GM19372 (cell line): ENCODE measurements around the gene BOK.

ENCODE experiments used
- ATAC-seq: cut with Tn5 transposase; IDR thresholded peaks from one replicate; pipeline ENCODE4 v1.9.1; 2021; ENCODE audit warnings: mild to moderate bottlenecking, low read depth, moderate library complexity; ENCODE audit not compliant: unreplicated experiment

Gene BOK

DNA sequence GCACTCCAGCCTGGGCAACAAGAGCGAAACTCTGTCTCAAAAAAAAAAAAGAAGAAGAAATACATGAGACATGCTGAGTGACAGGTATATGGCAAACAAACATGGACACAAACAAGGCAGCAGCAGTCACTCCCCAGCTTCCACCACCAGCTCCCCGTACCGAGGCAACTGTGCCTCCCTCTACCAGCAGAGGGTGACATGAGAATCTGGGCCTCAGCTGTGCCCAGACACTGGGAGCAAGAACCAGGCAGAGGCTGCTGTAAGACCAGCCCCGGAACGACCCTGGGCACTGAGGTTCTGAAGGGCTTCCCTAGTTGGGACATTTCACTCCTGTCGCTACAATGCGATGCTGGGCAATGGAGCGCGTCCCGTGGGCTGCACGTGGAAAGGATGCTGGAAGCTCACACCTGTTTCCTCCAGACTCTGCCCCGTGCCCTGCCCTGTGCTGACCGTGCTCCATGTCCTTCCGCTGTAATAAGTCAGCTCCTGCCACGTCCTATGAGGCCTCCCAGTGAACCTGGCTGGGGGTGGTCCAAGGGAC lies 37.1 kb downstream of the BOK start:
- ATAC-seq = no peak

DNA sequence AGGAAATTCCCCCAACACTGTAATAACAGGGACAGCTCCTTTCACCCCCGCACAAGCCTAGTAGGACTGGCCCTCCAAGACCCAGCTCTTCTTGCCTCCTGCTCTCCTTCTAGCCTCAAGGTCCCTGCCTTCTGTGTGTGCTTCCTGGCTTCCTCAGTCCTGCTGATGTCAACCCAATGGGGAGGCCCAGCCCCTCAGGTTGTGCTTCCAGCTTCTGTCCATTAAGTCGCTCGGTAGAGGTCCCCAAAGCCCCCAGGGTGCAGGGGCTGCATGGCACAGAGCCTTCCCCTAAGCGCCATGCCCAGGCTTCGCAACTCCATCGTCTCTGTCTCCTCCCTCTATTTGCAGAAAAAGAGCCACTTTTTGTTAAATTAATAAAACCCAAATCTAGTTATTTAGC lies 39.0 kb downstream of the BOK start:
- ATAC-seq = no peak

DNA sequence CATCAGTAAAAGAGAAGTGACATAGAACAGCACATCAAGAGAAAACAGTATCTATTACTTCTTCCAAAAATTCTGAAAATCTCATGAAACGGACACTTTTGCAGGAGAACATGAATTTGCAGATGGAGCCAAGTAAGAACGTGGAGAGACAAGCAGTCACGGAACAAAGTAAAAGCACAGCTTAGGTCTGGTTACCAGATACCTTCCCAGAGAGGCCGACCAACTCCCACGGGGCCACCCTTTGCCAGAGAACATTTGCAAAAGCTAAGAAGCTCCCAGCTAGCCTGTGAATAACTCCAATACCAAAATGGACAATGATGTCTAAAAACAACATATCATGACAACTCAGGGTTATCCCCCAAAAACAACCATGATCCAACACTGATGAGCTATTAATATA lies 39.5 kb downstream of the BOK start:
- no peak for ATAC-seq

DNA sequence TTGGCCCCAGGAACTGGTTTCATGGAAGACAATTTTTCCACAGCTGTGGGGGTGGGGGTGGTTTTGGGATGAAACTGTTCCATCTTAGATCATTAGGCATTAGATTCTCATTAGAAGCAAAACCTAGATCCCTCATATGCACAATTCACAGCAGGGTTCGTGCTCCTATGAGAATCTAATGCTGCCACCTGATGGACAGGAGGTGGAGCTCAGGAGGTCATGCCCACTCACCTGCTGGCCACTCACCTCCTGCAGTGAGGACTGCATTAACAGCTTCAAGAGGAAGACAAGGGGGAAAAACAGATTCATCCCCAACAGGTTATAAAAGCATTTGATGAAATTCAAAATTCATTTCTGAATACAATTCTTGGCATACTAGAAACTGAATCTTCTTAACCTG lies 39.9 kb downstream of the BOK start:
- ATAC-seq = no peak

DNA sequence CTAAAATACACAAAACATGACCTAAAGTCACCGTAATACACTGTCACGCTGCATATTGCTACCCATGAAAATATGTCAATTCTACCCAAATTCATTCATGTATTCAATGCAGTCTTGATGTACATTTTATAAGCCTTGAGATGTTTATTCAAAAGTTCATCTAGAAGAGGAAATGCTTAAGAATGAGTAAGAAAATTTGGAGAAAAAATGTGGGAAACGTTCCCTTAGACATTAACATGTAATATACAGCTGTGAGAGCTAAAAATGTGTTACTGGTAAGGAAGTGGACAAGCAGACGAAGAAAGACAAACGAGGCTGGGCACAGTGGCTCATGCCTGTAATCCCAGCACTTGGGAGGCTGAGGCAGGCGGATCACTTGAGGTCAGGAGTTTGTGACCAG lies 41.1 kb downstream of the BOK start:
- no peak for ATAC-seq

DNA sequence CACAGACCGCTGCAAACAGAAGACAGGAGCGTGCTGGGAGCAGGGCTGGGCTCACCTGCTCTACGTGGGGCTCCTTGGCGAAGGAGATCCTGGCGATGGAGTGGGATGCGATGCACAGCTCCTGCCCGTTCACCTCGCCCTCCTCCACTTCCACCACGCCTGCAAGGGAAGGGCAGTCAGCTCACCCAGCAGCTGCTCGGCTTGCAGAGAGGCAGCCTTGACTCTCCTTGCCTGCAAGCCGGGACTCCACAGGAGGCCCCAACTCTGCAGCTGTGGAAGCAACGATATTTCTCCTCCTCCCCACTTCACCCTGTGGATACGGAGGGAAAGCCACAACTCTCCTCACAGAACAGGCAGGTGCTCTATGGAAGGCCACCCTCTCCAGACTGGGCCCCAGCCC lies 43.3 kb downstream of the BOK start:
- no peak for ATAC-seq

DNA sequence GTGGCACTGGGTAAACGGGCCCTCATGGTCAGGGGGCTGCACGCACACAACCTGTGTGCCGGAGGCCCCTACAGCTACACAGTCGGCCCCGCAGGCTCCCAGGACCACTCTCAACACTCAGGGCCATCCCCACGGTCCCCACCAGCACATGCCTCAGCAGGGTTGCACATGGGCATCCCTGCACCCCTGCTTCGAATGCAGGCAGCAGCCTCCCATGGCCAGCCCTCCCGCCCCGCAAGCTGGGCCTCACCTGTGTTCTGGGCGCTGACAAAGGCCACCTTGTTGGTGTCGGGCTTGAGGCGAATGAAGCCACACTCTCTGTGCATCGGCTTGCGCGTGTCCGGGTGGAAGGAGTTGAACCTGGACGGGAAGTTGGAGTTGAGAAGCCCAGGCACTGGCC lies 44.2 kb downstream of the BOK start:
- ATAC-seq = no peak

DNA sequence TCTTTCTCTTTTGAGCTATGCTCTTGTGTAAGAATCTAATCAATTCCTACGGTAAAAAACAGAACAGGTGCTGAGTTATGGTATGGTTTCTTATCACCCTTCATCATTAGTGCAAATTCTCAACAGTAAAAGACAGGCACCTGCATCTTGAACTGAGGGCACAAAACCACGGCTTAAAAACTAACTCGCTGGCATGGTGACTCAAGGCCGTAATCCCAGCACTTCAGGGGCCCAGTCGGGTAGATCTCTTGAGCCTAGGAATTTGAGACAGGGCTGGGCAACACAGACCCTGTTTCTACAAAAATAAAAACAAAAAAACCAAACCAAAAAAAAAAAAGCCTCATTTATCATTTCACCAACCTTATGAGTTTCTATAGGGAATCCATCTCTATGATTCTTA lies 45.1 kb downstream of the BOK start:
- no peak for ATAC-seq

DNA sequence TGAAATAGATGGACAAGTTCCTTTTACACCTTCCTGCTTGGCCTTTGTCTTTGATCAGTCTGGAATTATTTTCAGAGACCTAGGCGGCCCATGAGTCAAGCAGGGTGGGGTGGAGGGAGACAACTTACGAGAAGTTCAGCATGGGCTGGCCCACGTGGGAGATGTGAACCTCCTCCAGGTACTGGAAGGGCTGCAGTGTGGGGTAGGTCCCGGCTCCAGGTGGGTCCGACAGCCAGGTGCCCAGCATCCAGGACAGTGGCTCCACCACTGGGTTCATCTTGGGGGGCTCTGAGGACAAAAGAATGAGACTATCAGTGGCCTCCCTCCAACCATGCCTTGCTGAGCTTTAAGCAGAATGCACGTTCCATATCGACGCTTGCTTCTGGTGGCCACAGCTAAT lies 47.6 kb downstream of the BOK start:
- no peak for ATAC-seq

DNA sequence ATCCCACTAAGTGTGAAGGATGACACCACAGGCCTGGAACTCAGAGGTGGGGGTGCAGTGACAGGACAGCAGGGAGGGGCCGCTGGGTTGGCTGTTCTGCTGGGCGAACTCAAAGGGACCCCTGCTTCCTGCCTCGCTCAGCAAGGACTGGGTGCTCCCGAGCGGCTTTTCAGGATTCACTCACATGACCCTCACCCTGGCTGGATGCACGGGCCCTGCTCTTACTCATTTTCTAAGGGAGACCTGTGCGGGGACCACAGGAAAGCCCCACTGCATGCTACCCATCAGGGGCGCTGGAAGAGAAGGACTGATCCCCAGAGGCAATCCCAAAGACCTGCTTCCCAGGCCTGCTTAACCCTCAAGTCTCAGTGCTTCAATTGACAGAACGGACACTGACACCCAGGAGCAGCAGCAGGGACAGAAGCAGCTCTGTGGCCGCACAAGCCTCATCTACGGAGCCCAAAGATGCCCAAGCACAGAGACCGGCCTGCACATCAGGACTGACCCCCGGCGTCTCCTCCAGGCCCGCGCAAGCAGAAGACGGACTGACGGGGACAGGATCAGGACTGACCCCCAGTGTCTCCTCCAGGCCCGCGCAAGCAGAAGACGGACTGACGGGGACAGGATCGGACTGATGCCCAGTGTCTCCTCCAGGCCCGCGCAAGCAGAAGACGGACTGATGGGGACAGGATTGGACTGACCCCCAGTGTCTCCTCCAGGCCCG lies 48.8 kb downstream of the BOK start:
- no peak for ATAC-seq

DNA sequence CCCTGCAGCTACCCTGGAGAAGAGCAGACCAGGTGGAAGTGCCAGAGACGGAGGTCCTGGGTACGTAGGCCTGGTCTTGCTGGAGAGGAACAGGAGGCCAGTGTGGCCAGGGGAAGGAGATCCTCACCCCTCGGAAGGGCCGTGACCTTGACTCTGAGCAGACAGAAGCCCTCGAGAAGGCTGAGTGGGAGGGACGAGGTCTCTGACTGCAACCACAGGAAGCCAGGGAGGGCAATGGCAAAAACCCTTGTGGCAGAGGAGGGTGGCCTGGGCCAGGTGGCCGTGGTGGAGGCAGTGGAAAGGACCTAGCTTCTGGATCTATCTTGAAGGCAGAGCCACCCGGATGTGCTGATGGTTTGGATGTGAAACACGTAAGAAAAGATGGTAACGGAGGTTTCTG lies 50.3 kb downstream of the BOK start:
- ATAC-seq = no peak

DNA sequence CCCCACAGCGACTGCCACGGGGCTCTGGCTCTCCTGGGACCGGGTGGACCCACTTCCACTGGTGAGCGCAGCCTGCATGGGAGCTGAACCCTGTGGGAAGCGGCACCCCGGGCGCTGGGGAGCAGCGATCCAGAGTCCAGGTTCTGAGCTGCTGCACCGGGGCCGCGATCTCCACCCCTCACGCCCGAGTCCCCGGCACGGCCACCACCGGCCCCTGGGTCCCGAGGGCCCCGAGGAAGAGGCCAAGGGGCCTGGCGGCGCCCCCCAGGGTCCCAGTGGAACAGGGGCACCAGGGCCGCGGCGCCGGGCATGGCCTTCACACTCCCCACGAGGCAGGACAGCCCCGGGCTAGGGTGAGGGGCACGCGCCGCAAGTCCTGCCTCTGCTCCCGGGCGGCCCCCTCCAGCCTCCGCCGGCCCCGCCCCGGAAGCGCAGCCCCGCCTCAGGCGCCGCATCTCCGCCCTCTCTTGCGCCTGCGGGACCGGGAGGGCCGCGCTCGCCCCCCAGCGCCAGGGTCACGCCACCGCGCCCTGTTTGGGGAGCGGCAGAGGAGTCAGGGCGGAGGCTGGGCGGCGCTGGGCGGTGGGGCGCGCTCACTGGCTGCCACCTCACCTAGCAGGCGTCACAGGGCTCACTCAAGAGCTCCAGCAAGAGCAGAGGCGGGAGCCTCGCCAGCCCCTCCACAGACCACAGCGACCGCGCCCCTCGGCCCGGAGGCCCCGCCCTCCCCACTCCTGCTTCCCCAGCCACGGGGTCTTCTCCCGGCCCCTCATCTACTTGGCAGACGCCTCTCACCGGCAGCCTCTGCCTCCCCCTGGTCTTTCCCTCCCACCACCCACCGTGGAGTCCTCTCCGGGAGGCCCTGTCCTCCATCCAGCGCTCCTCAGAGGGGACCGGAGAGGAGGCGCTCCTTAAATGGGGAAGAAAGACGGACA lies 51.6 kb downstream of the BOK start:
- peak; percentile 97 for ATAC-seq

DNA sequence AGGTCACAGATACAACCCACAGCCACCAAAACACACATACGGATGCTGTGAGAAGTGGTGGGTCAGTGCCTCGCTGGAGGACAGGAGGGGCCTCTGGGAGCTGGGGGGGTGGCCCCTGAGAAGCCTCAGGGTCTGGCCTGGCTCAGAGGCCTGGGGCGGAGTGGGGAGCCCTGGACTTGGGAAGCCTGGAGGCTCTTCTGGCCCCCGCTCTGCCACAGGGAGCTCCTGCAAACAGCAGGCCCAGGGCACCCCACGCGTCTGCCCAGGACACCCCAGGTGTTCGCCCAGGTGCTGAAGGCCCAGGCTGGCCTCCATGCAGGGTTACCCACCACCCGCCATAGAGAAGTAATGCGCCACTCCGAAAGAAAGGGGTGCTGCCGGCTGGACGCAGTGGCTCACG lies 52.5 kb downstream of the BOK start:
- ATAC-seq = no peak

DNA sequence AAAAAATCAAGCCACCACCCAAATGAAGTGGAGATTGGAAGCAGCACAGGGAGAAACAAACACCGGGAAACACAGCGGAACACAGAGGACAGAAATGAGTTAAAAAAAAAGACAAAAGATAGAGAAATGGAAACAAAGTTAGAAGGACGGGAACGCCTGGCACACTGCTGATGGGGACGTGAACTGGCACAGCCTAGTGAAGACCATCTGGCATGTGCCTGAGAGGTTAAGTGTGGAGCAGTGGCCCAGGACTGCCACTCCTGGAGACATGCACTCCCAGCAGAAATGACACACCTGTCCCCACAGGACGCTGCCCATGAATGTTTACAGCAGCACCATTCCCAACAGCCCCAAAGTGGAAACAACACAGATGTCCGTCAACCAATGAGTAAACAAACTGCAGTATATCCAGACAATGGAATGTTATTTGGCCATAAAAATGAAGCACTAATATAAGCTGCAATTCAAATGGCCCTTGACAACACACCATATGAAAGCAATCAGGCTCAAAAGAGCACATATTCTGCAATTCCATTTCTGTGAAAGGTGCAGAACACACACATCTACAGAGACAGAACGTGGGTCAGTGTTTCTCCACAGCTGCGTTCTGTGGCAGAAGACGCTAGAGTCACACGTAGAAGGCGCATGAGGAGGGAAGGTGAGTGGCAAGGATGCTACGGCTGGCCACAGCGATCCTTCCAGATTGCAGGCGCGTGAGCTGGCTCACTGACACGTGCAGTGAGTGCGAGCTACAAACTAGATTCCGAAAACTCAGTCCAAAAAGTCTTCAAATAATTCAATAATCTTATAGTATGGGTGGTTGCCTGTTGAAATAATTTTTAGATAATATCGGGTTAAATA lies 53.8 kb downstream of the BOK start:
- no peak for ATAC-seq

DNA sequence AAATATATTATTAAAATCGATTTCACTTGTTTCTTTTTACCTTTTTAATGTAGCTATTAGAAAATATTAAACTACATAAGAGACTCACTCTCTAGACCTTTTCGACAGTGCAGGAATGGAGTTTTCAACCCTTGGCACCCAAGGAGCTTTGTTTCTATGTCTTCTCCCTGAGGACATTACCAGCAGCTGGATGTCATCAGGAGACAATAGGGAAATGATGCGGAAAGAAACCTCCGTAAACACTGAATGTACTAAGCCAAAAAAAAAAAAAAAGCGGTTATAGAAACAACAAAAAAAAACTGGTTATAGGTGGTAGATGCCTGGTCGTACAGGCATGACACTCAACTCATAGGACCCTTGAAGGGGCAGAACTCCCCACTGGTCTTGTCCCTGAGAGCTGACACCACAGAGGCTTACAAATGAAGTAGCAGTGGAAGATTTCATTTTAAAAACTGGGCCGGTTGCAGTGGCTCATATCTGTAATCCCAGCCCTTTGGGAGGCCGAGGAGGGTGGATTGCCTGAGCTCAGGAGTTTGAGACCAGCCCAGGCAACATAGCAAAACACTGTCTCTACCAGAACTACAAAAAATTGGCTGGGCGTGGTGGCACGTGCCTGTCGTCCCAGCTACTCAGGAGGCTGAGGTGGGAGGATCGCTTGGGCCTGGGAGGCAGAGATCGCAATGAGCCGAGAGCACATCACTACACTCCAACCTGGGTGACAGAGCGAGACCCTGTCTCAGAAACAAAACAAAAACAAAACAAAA lies 54.7 kb downstream of the BOK start:
- ATAC-seq = no peak

DNA sequence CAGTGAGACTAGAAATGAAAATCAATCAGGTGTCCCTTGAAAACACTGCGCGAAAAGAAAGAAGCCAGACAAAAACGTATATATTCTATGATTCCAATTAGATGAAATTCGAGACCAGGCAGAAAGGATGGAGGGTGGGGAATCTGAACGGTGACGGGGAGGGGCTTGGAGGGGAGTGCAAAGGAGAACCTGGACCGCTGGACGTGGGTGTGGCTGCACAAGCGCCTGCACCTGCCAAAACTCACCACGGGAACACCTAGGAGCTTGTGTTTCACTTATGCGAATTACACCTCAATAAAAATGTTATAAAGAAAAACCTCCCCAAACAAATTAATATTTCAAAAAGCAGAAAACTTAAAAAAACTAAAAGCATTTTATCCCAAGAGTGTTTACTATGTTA lies 56.5 kb downstream of the BOK start:
- no peak for ATAC-seq

DNA sequence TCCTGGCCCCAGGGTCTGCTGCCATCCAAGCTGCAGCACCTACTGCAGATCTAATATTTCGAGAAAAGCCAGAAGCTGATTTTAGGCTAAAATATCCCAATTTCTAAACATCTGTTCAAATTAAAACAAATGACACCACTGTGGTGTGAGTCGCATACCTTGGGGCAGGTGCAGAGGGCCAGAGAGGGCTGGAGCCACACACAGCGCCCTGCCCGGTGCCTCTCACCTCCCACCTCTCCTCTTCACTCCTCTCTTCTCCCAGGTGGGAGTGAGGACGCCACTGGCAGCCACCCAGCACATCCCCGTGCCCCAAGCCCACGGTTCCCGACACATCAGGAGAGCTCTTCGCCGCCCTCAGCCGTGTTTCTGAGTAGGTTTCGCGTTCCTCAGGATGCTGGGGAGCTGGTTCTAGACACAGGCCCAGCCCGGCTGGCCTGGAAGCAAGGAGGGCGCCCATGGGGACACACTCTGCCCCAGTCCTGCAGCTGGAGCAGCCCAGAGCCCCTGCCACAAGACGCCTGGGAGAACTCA lies 57.0 kb downstream of the BOK start:
- no peak for ATAC-seq

DNA sequence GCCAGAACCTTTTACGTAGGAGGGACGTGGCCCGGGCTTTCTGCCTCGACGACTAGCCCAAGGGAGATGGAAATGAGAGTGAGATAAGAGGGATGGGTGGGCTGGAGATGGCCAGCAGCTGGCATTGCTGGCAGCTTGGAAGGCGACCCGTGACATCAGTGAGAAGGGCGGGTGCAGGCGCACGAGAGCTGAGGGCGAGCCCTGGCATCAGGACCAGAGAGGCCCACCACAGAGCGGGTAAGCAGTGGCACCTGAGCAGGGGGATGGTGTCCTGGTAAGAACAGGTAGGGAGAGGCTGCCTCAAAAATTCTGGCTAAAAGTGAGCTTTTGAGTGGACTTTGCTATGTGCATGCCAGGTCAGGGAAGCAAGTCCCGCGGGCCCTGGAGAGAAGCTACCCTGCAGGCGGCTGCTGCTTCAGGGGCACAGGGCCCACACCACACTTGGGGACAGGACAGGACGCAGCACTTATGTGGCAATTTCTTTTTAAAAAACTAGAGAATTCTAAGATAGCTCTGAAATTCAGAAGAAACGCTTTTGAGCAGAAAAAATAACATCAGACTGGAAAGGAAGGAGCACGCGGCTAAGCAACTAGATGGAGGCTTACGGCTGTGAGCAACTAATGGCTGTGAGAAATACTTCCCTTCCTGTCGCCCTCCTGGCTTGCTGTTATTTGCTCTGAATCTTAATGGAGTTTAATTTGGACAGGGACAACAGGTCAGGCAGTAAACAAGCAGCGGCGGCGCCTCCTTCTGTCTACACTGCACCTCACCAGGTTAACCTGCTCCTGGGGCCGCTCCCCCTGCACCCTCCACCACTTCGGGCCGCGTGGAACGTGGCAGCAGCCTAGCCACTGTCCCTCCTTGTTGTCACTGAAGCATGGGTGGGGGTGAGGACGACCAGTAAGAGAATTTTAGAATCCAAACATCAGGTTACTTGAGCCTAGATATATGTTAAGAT lies 57.9 kb downstream of the BOK start:
- ATAC-seq = no peak
